Measurements from ENCODE around the gene ZNF462.

DNA sequence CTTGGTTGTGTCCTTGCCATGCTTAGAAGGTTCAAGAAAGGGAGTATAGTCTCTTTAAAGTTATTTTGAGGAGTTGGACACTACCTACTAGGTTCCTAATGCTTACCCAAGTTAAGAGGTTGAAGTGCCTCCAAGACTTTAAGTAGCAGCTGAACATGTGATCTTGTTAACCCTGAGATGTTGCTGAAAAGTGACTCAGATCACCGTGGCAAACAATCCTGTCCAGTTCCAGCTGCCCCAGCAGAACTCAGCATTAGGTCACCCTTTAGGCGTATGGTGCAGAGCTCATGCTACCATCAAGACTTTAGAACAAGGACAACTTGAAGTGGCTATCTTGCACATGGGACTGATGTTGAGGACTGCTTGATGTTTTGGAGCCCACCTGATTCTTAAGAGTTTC lies 22.5 kb downstream of the ZNF462 start:
- TF ChIP-seq, protein P1, sequence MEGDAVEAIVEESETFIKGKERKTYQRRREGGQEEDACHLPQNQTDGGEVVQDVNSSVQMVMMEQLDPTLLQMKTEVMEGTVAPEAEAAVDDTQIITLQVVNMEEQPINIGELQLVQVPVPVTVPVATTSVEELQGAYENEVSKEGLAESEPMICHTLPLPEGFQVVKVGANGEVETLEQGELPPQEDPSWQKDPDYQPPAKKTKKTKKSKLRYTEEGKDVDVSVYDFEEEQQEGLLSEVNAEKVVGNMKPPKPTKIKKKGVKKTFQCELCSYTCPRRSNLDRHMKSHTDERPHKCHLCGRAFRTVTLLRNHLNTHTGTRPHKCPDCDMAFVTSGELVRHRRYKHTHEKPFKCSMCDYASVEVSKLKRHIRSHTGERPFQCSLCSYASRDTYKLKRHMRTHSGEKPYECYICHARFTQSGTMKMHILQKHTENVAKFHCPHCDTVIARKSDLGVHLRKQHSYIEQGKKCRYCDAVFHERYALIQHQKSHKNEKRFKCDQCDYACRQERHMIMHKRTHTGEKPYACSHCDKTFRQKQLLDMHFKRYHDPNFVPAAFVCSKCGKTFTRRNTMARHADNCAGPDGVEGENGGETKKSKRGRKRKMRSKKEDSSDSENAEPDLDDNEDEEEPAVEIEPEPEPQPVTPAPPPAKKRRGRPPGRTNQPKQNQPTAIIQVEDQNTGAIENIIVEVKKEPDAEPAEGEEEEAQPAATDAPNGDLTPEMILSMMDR (conservative IDR thresholded peaks at IDR 0.05 in 1 of 2, IDR thresholded peaks at IDR 0.05 in 1 of 2; ENCODE audit: low read depth in 1 of 2, low read length in 2 of 2) = no peak
- TF ChIP-seq EZH2 (IDR thresholded peaks at IDR 0.05; ENCODE audit: low read length, missing control alignments) = no peak

All from fibroblast of lung (primary cell).